IMR-90 (cell line): ENCODE results near the gene FBXO31. TPM values are rescaled to one million over a fixed set of nuclear protein-coding genes. Genes with fewer than 3 reads are reported as not detected.

Source experiments
- ATAC-seq: fragments of 200-7000 bp; cut with Tn5 transposase; 2 replicates; pipeline ENCODE4 v1.9.1; 2020; ENCODE audit warnings: low read depth, mild to moderate bottlenecking, moderate library complexity
- BruUV-seq: library from RNA; stranded (reverse); fragments of 400-500 nt; replicated peaks from 2 replicates; lab custom pipeline; 2021; lab: Mats Ljungman, UMichigan
- CTCF ChIA-PET: fragments of 300-600 bp; formaldehyde crosslinking; extraction: SDS; loops from one replicate; lab custom pipeline; 2021; ENCODE audit warnings: antibody characterized with exemption; lab: Yijun Ruan, JAX
- POLR2A ChIA-PET: fragments of 300-600 bp; sonication (Branson Sonifier 250); formaldehyde crosslinking; loops from one replicate; lab custom pipeline; 2022; ENCODE audit warnings: antibody characterized with exemption; ENCODE audit not compliant: unreplicated experiment; lab: Charles Lee
- DNase-seq: peaks from one replicate; pipeline ENCODE4 v3.0.0; 2013
- H2AFZ ChIP-seq: replicated peaks from 2 replicates; pipeline ENCODE3; 2013; ENCODE audit warnings: low read length, mild to moderate bottlenecking; ENCODE audit not compliant: poor library complexity
- H2AK5ac ChIP-seq: 2 replicates; pipeline ENCODE4 v1.6.1; 2013; ENCODE audit warnings: low read depth, low read length, inconsistent platforms
- H2AK9ac ChIP-seq: replicated peaks from 2 replicates; pipeline ENCODE3; 2013; ENCODE audit warnings: mild to moderate bottlenecking, low read depth, low read length, moderate library complexity; ENCODE audit not compliant: poor library complexity
- H2BK120ac ChIP-seq: 2 replicates; pipeline ENCODE4 v1.6.1; 2013; ENCODE audit warnings: low read depth, low read length, inconsistent platforms
- H2BK15ac ChIP-seq: 3 replicates; pipeline ENCODE4 v1.6.1; 2013; ENCODE audit warnings: low read depth, low read length, inconsistent platforms
- H2BK20ac ChIP-seq: 2 replicates; pipeline ENCODE4 v1.6.1; 2013; ENCODE audit warnings: low read depth, mild to moderate bottlenecking, inconsistent platforms, low read length, moderate library complexity
- H2BK5ac ChIP-seq: 2 replicates; pipeline ENCODE4 v1.6.1; 2013; ENCODE audit warnings: mild to moderate bottlenecking, low read depth, low read length, inconsistent platforms; ENCODE audit not compliant: poor library complexity, severe bottlenecking
- H3K14ac ChIP-seq: replicated peaks from 2 replicates; pipeline ENCODE4 v1.6.1; 2013; ENCODE audit warnings: low read depth, low read length, inconsistent platforms
- H3K18ac ChIP-seq: 2 replicates; pipeline ENCODE4 v1.6.1; 2013; ENCODE audit warnings: low read depth, low read length, control low read depth
- H3K23ac ChIP-seq: 2 replicates; pipeline ENCODE4 v1.6.1; 2013; ENCODE audit warnings: low read depth, low read length, inconsistent platforms
- H3K27ac ChIP-seq: 2 replicates; pipeline ENCODE4 v1.5.1; 2013; ENCODE audit warnings: mild to moderate bottlenecking, control low read depth, low read length; ENCODE audit not compliant: insufficient read depth
- H3K27me3 ChIP-seq: 2 replicates; pipeline ENCODE4 v1.6.1; 2013; ENCODE audit warnings: low read length; ENCODE audit not compliant: control insufficient read depth, insufficient read depth
- H3K36me3 ChIP-seq: 2 replicates; pipeline ENCODE4 v1.6.1; 2013; ENCODE audit warnings: low read length, mixed read lengths; ENCODE audit not compliant: control insufficient read depth, insufficient read depth
- H3K4ac ChIP-seq: 2 replicates; pipeline ENCODE4 v1.6.1; 2013; ENCODE audit warnings: low read depth, low read length, inconsistent platforms
- H3K4me1 ChIP-seq: 2 replicates; pipeline ENCODE4 v1.6.1; 2013; ENCODE audit warnings: low read length, mixed read lengths; ENCODE audit not compliant: control insufficient read depth, insufficient read depth
- H3K4me2 ChIP-seq: 2 replicates; pipeline ENCODE4 v1.6.1; 2013; ENCODE audit warnings: low read depth, mild to moderate bottlenecking, control low read depth, low read length, moderate library complexity
- H3K4me3 ChIP-seq: 2 replicates; pipeline ENCODE4 v1.5.1; 2013; ENCODE audit warnings: low read depth, mild to moderate bottlenecking, control low read depth, low read length, moderate library complexity; ENCODE audit not compliant: insufficient read depth
- H3K56ac ChIP-seq: 2 replicates; pipeline ENCODE4 v1.6.1; 2013; ENCODE audit warnings: low read length, inconsistent platforms; ENCODE audit not compliant: insufficient read depth; ENCODE audit errors: extremely low read depth
- H3K79me1 ChIP-seq, 2 experiments: 2 replicates each; pipeline ENCODE4 v1.6.1; 2013; ENCODE audit warnings: low read length in 2 of 2, inconsistent platforms in 1 of 2, low read depth in 1 of 2
- H3K9ac ChIP-seq: 2 replicates; pipeline ENCODE4 v1.6.1; 2013; ENCODE audit warnings: low read depth, low read length, control low read depth
- H3K9me1 ChIP-seq: 2 replicates; pipeline ENCODE4 v1.6.1; 2013; ENCODE audit warnings: low read length, inconsistent platforms; ENCODE audit not compliant: insufficient read depth
- H3K9me3 ChIP-seq: 2 replicates; pipeline ENCODE4 v1.6.1; 2013; ENCODE audit warnings: low read length; ENCODE audit not compliant: control insufficient read depth, insufficient read depth
- H4K20me1 ChIP-seq: 2 replicates; pipeline ENCODE4 v1.6.1; 2013; ENCODE audit warnings: low read length, inconsistent platforms; ENCODE audit not compliant: insufficient read depth
- H4K5ac ChIP-seq: 2 replicates; pipeline ENCODE4 v1.6.1; 2013; ENCODE audit warnings: mild to moderate bottlenecking, low read depth, low read length, control low read depth
- H4K8ac ChIP-seq, 2 experiments: 2 replicates each; pipeline ENCODE4 v1.6.1; 2013; ENCODE audit warnings: low read depth in 2 of 2, low read length in 2 of 2, control low read depth in 1 of 2, inconsistent platforms in 1 of 2
- H4K91ac ChIP-seq: 2 replicates; pipeline ENCODE4 v1.6.1; 2013; ENCODE audit warnings: low read depth, low read length, inconsistent platforms; ENCODE audit not compliant: insufficient read depth
- BHLHE40 ChIP-seq: fragments of 150-350 bp; IDR thresholded peaks from 2 replicates; pipeline ENCODE4 v1.6.1; 2016; ENCODE audit warnings: mild to moderate bottlenecking, low read depth, low read length
- CEBPB ChIP-seq: IDR thresholded peaks from 2 replicates; pipeline ENCODE4 v1.6.1; 2012; ENCODE audit warnings: low read depth, low read length, improper control_type of control experiment
- CHD1 ChIP-seq: IDR thresholded peaks from 2 replicates; pipeline ENCODE4 v1.6.1; 2012; ENCODE audit warnings: low read depth, low read length, improper control_type of control experiment
- FOS ChIP-seq: fragments of 150-350 bp; IDR thresholded peaks from 2 replicates; pipeline ENCODE4 v1.6.1; 2016; ENCODE audit warnings: low read depth, low read length
- MAFK ChIP-seq: IDR thresholded peaks from 2 replicates; pipeline ENCODE4 v1.6.1; 2012; ENCODE audit warnings: low read depth, low read length, improper control_type of control experiment
- MAZ ChIP-seq: IDR thresholded peaks from 2 replicates; pipeline ENCODE4 v1.6.1; 2012; ENCODE audit warnings: low read depth, mild to moderate bottlenecking, low read length, improper control_type of control experiment, moderate library complexity, borderline replicate concordance
- NFE2L2 ChIP-seq: fragments of 150-350 bp; IDR thresholded peaks from 2 replicates; pipeline ENCODE4 v1.6.1; 2016; ENCODE audit warnings: low read depth, mild to moderate bottlenecking, low read length
- POLR2A ChIP-seq: IDR thresholded peaks from 2 replicates; pipeline ENCODE4 v1.6.1; 2012; ENCODE audit warnings: mild to moderate bottlenecking, low read depth, low read length
- RAD21 ChIP-seq: IDR thresholded peaks from 2 replicates; pipeline ENCODE4 v1.6.1; 2012; ENCODE audit warnings: low read length, improper control_type of control experiment
- RCOR1 ChIP-seq: IDR thresholded peaks from 2 replicates; pipeline ENCODE4 v1.6.1; 2012; ENCODE audit warnings: mild to moderate bottlenecking, low read length, improper control_type of control experiment; ENCODE audit not compliant: insufficient replicate concordance
- RFX5 ChIP-seq: IDR thresholded peaks from 2 replicates; pipeline ENCODE4 v1.8.0; 2012; ENCODE audit warnings: low read depth, mild to moderate bottlenecking, low read length, moderate library complexity
- SMC3 ChIP-seq: fragments of 150-350 bp; IDR thresholded peaks from 2 replicates; pipeline ENCODE4 v1.6.1; 2016; ENCODE audit warnings: low read depth, mild to moderate bottlenecking, antibody characterized with exemption, low read length, moderate library complexity
- WGBS, 2 experiments: methylation state at CpG; one replicate each; pipeline versions ENCODE4 v1.1.5 to v1.1.7; 2013; ENCODE audit warnings: missing lambda C conversion rate in 2 of 2; ENCODE audit not compliant: insufficient read length in 1 of 2; ENCODE audit errors: extremely low coverage in 2 of 2; 5-methylcytosine and 5-hydroxymethylcytosine counted together
- dilution Hi-C: fragments of 300-500 bp; cut with HindIII; formaldehyde crosslinking; loops from one replicate; pipeline ENCODE4 v1.14.3; 2018; ENCODE audit warnings: low sequenced_read_pairs; ENCODE audit not compliant: unreplicated experiment
- in situ Hi-C: fragments of 300-500 bp; cut with MboI; formaldehyde crosslinking; loops from 3 replicates; pipeline ENCODE4 v1.14.3; 2019; ENCODE audit warnings: low sequenced_read_pairs, inconsistent platforms, mixed read lengths
- intact Hi-C: fragments of 100-400 bp; cut with micrococcal nuclease; formaldehyde crosslinking; loops from 2 replicates; pipeline ENCODE4 v1.10.0; 2022
- polyA plus RNA-seq, 3 experiments: library from polyadenylated mRNA; depleted of rRNA; stranded (reverse); fragments of >200 nt; gene quantifications; 2 replicates each; pipeline ENCODE4 v1.2.3, GENCODE V29; 2012; ENCODE audit warnings: low replicate concordance in 1 of 3
- total RNA-seq: library from RNA; depleted of rRNA; stranded (reverse); fragments of >200 nt; gene quantifications from 2 replicates; pipeline ENCODE4 v1.2.3, GENCODE V29; 2012
- TF ChIP-seq, protein P1 (sequence below): fragments of 150-350 bp; IDR thresholded peaks from 2 replicates; pipeline ENCODE4 v1.6.1; 2017; ENCODE audit warnings: mild to moderate bottlenecking, antibody characterized with exemption, low read length, low read depth
- TF ChIP-seq, protein P2 (sequence below): fragments of 150-350 bp; IDR thresholded peaks from 2 replicates; pipeline ENCODE4 v1.6.1; 2016; ENCODE audit warnings: low read depth, mild to moderate bottlenecking, low read length, moderate library complexity, borderline replicate concordance
- TF ChIP-seq, protein P3 (sequence below): conservative IDR thresholded peaks from 2 replicates; pipeline ENCODE4 v1.5.1; 2012; ENCODE audit warnings: mild to moderate bottlenecking, low read depth, low read length, improper control_type of control experiment

The FBXO31 gene
- total and polyA plus RNA-seq, 2 of the 4 experiments (the other 2 are of a cell fraction) = 10.4 to 16.9 TPM

DNA sequence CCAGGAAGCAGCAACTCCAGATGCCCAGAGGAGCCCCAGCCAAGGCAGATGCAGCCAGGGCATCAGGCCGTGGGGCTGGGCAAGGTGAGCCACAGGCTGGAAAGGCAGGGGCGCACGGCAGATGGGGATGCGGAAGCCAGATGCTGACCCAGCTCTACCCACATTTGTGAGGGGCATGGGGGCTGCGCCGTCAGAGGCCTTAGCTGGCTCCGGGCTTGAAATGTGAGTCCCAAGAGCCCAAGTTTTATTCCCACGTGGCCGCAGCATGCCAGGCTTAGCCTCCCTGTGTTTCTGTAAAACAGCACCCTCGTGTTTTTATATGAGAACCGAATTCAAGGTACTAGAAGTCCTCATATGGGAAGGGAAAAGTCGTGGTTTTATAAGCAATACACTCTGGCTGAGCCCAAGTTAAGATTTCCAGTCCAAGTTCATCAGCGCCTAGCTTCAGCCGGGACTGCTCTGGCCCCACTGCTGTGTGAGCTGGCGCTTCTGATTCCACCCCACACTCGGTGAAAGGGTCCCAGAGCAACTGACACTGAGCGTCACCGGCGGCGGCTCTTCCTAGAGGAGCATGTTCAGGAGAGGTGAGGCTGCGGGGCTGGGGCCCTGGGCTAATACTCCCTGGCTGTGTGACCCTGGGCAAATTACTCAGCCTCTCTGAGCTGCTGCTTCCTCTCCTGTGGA is 59.7 kb downstream of the FBXO31 start:
- H4K5ac ChIP-seq = no peak overlapping the region
- no peak overlapping the region for H3K23ac ChIP-seq
- dilution Hi-C loops (no loop called here), intact Hi-C loops (loop anchor here (2.0 kb wide), 1 partner anchor 57 kb away; no protein-coding TSS in a partner anchor), in situ Hi-C loops (loop anchor here (10.0 kb wide), 1 partner anchor 311 kb away; no protein-coding TSS in a partner anchor)
- peaks cover 3% of the 10 kb centered on the region; the same call in 1 of the 2 replicates for H3K36me3 ChIP-seq
- H3K4me2 ChIP-seq = no peak overlapping the region
- no peak overlapping the region for H2AFZ ChIP-seq
- no peak overlapping the region for H2AK5ac ChIP-seq
- H4K8ac ChIP-seq = no peak overlapping the region
- H2BK15ac ChIP-seq = no peak overlapping the region
- no peak overlapping the region for H2BK5ac ChIP-seq
- H3K79me1 ChIP-seq = peaks cover 2 to 27% of the 10 kb centered on the region in 2 experiments; a peak in 3 of 4 replicates
- H3K56ac ChIP-seq = no peak overlapping the region
- 90% methylated on average over 9 of the region's 21 CpGs; no CpG with 5 or more reads in 1 of the 2 experiments for WGBS, 2 experiments
- no peak overlapping the region for H3K27ac ChIP-seq
- no TSS peak for BruUV-seq
- peaks cover 6% of the 10 kb centered on the region; the same call in 1 of the 2 replicates for H3K4me1 ChIP-seq
- no peak overlapping the region for H4K91ac ChIP-seq
- no peak overlapping the region for H2BK120ac ChIP-seq
- no peak overlapping the region for H3K4me3 ChIP-seq
- ATAC-seq (no peak), DNase-seq (no peak)
- no peak overlapping the region for H3K4ac ChIP-seq
- no peaks in the 10 kb centered on the region for H3K9me3 ChIP-seq
- peaks cover 10% of the 10 kb centered on the region for H4K20me1 ChIP-seq
- no peak overlapping the region for H2AK9ac ChIP-seq
- CTCF ChIA-PET = interaction anchor here (0.6 kb wide), 1 partner anchor 17 kb away, joined by 4 read pairs; no protein-coding TSS in a partner anchor
- POLR2A ChIA-PET = no interaction called here
- H3K9ac ChIP-seq = no peak overlapping the region
- no peaks in the 10 kb centered on the region for H3K27me3 ChIP-seq
- peaks cover 7% of the 10 kb centered on the region for H3K9me1 ChIP-seq
- no peak overlapping the region for H3K14ac ChIP-seq
- no peak overlapping the region for H2BK20ac ChIP-seq
- no peak overlapping the region for H3K18ac ChIP-seq
- TF ChIP-seq BHLHE40 (no peak), MAZ (no peak), RFX5 (no peak), NFE2L2 (no peak), FOS (no peak), SMC3 (no peak), CHD1 (no peak), RAD21 (no peak), POLR2A (no peak), RCOR1 (no peak), MAFK (no peak), CEBPB (no peak)
- TF ChIP-seq, protein P1, sequence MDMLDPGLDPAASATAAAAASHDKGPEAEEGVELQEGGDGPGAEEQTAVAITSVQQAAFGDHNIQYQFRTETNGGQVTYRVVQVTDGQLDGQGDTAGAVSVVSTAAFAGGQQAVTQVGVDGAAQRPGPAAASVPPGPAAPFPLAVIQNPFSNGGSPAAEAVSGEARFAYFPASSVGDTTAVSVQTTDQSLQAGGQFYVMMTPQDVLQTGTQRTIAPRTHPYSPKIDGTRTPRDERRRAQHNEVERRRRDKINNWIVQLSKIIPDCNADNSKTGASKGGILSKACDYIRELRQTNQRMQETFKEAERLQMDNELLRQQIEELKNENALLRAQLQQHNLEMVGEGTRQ = no peak
- TF ChIP-seq, protein P2, sequence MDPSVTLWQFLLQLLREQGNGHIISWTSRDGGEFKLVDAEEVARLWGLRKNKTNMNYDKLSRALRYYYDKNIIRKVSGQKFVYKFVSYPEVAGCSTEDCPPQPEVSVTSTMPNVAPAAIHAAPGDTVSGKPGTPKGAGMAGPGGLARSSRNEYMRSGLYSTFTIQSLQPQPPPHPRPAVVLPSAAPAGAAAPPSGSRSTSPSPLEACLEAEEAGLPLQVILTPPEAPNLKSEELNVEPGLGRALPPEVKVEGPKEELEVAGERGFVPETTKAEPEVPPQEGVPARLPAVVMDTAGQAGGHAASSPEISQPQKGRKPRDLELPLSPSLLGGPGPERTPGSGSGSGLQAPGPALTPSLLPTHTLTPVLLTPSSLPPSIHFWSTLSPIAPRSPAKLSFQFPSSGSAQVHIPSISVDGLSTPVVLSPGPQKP = no peak
- TF ChIP-seq, protein P3, sequence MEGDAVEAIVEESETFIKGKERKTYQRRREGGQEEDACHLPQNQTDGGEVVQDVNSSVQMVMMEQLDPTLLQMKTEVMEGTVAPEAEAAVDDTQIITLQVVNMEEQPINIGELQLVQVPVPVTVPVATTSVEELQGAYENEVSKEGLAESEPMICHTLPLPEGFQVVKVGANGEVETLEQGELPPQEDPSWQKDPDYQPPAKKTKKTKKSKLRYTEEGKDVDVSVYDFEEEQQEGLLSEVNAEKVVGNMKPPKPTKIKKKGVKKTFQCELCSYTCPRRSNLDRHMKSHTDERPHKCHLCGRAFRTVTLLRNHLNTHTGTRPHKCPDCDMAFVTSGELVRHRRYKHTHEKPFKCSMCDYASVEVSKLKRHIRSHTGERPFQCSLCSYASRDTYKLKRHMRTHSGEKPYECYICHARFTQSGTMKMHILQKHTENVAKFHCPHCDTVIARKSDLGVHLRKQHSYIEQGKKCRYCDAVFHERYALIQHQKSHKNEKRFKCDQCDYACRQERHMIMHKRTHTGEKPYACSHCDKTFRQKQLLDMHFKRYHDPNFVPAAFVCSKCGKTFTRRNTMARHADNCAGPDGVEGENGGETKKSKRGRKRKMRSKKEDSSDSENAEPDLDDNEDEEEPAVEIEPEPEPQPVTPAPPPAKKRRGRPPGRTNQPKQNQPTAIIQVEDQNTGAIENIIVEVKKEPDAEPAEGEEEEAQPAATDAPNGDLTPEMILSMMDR = no peak
